Activated T-cell treated with anti-CD3 and anti-CD28 coated beads for 24 hours (primary cell): Measurements from ENCODE around the gene STYXL1.
A peak's percentile ranks its signal among the peaks of the same experiment; 100 is the strongest.
"Not testable (repeated sequence)": the region's sequence is repeated elsewhere in the genome, so short reads cannot be mapped to it uniquely, and the experiment has no call there.

Source experiments
- DNase-seq: peaks from one replicate; pipeline ENCODE4 v3.0.0-alpha.2; 2020; ENCODE audit warnings: low read depth

STYXL1 gene

GRCh38 chr7:76047811-76048667, at the start of gene STYXL1, which contains the start of gene MDH2:
Gene STYXL1, minus strand, starts transcription at chr7:76048000. Its CDS starts 17,477 bp downstream, at chr7:76030523.
Gene MDH2, plus strand, starts transcription at chr7:76048106. Its CDS starts 55 bp downstream, at chr7:76048161.
- peak; percentile 88 for DNase-seq

- DNase-seq, result no peak
Measured at GRCh38 chr7:76095908-76096307, 48.1 kb upstream of the STYXL1 start.

- not testable (repeated sequence) for DNase-seq
Measured at GRCh38 chr7:76094326-76094725, 46.5 kb upstream of the STYXL1 start.

GRCh38 chr7:76093531-76093930, 45.7 kb upstream of the STYXL1 start:
- not testable (repeated sequence) for DNase-seq

GRCh38 chr7:76091506-76091905, 43.7 kb upstream of the STYXL1 start:
- no peak for DNase-seq

- no peak for DNase-seq
Measured at GRCh38 chr7:76089865-76090475, 42.2 kb upstream of the STYXL1 start.

GRCh38 chr7:76087362-76087791, 39.6 kb upstream of the STYXL1 start:
- DNase-seq, result not testable (repeated sequence)

- no peak for DNase-seq
Measured at GRCh38 chr7:76086070-76086469, 38.3 kb upstream of the STYXL1 start.

GRCh38 chr7:76084115-76084514, 36.3 kb upstream of the STYXL1 start:
- DNase-seq, result not testable (repeated sequence)

- DNase-seq, result no peak
Measured at GRCh38 chr7:76080204-76080603, 32.4 kb upstream of the STYXL1 start.

- no peak for DNase-seq
Measured at GRCh38 chr7:76077435-76077834, 29.6 kb upstream of the STYXL1 start.

GRCh38 chr7:76076995-76077394, 29.2 kb upstream of the STYXL1 start:
- DNase-seq, result no peak

- DNase-seq, result no peak
Measured at GRCh38 chr7:76074972-76075370, 27.2 kb upstream of the STYXL1 start.

- DNase-seq, result no peak
Measured at GRCh38 chr7:76074306-76074971, 26.6 kb upstream of the STYXL1 start.

GRCh38 chr7:76073335-76073990, 25.7 kb upstream of the STYXL1 start:
- DNase-seq, result no peak

- no peak for DNase-seq
Measured at GRCh38 chr7:76072243-76073148, 24.7 kb upstream of the STYXL1 start.

- no peak for DNase-seq
Measured at GRCh38 chr7:76071316-76072242, 23.8 kb upstream of the STYXL1 start.

GRCh38 chr7:76069238-76069638, 21.4 kb upstream of the STYXL1 start:
- no peak for DNase-seq

GRCh38 chr7:76066716-76067503, 19.1 kb upstream of the STYXL1 start:
- DNase-seq, result no peak
